ENCODE measurements around the gene ITPR1. TPM values are rescaled to one million over a fixed set of nuclear protein-coding genes. Genes with fewer than 3 reads are reported as not detected.

The ITPR1 gene
- total RNA-seq, 1 experiment from 2014 or later, result 8.7 TPM

DNA sequence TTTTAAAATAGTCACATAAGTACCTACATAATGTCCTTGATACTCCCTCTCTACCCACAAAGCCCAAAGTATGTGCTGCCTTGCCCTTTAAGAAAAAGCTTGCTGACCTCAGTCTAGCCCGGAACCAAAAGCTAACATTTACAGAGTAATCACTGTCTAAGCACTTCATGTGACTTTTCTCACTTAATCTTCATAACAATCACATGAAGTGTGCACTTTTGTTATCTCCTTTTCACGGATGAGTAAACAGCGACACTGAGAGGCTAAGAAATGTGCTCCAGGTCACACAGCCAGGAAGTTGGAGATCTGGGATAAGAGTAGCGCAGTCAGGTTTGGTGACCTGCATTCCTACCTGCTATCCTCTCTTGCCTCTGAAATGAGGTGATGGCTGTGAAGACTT lies 194.0 kb downstream of the ITPR1 start:
- in situ Hi-C loops (cut with HindIII; ENCODE audit: low pct_unique_long_range_greater_than_20kb, low sequenced_read_pairs) (no loop called here), intact Hi-C loops (cut with micrococcal nuclease; ENCODE audit: unreplicated experiment) (no loop called here)
- H3K36me3 ChIP-seq (ENCODE audit: control insufficient read depth, insufficient read depth, low read length), result no peaks in the 10 kb centered on the region
- CTCF ChIA-PET, result no interaction called here
- DNase-seq (ENCODE audit: low read depth, low spot score) (no peak), ATAC-seq (no peak)
- H3K4me3 ChIP-seq (ENCODE audit: low read depth in 2 of 2, low read length in 2 of 2), result no peak overlapping the region
- H3K4me1 ChIP-seq (ENCODE audit: control insufficient read depth, insufficient read depth, low read length), result no peaks in the 10 kb centered on the region
- TF ChIP-seq TCF7L2 (IDR thresholded peaks at IDR 0.05; ENCODE audit: low read depth, low read length) (no peak), SIN3A (IDR thresholded peaks at IDR 0.05; ENCODE audit: borderline replicate concordance, insufficient read depth, low read depth, low read length) (no peak)
- TF ChIP-seq, protein P1, sequence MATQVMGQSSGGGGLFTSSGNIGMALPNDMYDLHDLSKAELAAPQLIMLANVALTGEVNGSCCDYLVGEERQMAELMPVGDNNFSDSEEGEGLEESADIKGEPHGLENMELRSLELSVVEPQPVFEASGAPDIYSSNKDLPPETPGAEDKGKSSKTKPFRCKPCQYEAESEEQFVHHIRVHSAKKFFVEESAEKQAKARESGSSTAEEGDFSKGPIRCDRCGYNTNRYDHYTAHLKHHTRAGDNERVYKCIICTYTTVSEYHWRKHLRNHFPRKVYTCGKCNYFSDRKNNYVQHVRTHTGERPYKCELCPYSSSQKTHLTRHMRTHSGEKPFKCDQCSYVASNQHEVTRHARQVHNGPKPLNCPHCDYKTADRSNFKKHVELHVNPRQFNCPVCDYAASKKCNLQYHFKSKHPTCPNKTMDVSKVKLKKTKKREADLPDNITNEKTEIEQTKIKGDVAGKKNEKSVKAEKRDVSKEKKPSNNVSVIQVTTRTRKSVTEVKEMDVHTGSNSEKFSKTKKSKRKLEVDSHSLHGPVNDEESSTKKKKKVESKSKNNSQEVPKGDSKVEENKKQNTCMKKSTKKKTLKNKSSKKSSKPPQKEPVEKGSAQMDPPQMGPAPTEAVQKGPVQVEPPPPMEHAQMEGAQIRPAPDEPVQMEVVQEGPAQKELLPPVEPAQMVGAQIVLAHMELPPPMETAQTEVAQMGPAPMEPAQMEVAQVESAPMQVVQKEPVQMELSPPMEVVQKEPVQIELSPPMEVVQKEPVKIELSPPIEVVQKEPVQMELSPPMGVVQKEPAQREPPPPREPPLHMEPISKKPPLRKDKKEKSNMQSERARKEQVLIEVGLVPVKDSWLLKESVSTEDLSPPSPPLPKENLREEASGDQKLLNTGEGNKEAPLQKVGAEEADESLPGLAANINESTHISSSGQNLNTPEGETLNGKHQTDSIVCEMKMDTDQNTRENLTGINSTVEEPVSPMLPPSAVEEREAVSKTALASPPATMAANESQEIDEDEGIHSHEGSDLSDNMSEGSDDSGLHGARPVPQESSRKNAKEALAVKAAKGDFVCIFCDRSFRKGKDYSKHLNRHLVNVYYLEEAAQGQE (IDR thresholded peaks at IDR 0.05; ENCODE audit: insufficient read depth in 1 of 2, low read depth in 2 of 2, low read length in 1 of 2), result no peak
- H3K27ac ChIP-seq (ENCODE audit: low read length), result no peak overlapping the region
- BruUV-seq (replicated peaks), result no TSS peak
- POLR2A ChIA-PET, result no interaction called here
- H3K9me3 ChIP-seq (ENCODE audit: control insufficient read depth, insufficient read depth, low read depth, low read length), result no peaks in the 10 kb centered on the region
- no peaks in the 10 kb centered on the region for H3K27me3 ChIP-seq (ENCODE audit: control insufficient read depth, insufficient read depth, low read length)

DNA sequence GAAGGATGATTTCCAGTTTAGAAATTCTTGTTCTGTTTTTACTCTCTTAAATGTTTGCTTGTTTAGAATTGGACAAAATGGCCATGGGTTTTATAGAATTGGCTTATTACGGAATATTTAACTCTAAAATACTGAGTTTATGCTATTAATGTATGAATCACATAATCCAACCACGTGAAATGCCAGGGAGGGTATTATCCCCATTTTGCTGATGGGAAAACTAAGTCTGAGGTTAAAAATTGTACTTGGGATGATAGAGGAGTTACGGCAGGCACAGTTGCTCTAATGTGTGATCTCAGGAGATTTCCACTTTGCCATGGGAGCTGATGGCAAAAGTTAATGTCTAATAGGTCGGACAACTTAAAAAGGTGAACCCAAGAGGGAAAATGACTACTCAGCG lies 194.4 kb downstream of the ITPR1 start:
- BruUV-seq (replicated peaks), result no TSS peak
- Histone ChIP-seq H3K36me3 (ENCODE audit: control insufficient read depth, insufficient read depth, low read length) (no peaks in the 10 kb centered on the region), H3K27me3 (ENCODE audit: control insufficient read depth, insufficient read depth, low read length) (no peaks in the 10 kb centered on the region), H3K4me3 (ENCODE audit: low read depth in 2 of 2, low read length in 2 of 2) (no peak overlapping the region), H3K4me1 (ENCODE audit: control insufficient read depth, insufficient read depth, low read length) (no peaks in the 10 kb centered on the region), H3K27ac (ENCODE audit: low read length) (no peak overlapping the region), H3K9me3 (ENCODE audit: control insufficient read depth, insufficient read depth, low read depth, low read length) (no peaks in the 10 kb centered on the region)
- no peak for DNase-seq (ENCODE audit: low read depth, low spot score)
- ChIA-PET POLR2A (no interaction called here), CTCF (no interaction called here)
- in situ Hi-C loops (cut with HindIII; ENCODE audit: low pct_unique_long_range_greater_than_20kb, low sequenced_read_pairs), result no loop called here
- ATAC-seq, result no peak
- intact Hi-C loops (cut with micrococcal nuclease; ENCODE audit: unreplicated experiment), result no loop called here
- TF ChIP-seq SIN3A (IDR thresholded peaks at IDR 0.05; ENCODE audit: borderline replicate concordance, insufficient read depth, low read depth, low read length) (no peak), POLR2AphosphoS5 (IDR thresholded peaks at IDR 0.05; ENCODE audit: low read depth, low read length) (no peak), TCF7L2 (IDR thresholded peaks at IDR 0.05; ENCODE audit: low read depth, low read length) (no peak)
- TF ChIP-seq, protein P1 (IDR thresholded peaks at IDR 0.05; ENCODE audit: insufficient read depth in 1 of 2, low read depth in 2 of 2, low read length in 1 of 2), result no peak
- TF ChIP-seq, protein P2, sequence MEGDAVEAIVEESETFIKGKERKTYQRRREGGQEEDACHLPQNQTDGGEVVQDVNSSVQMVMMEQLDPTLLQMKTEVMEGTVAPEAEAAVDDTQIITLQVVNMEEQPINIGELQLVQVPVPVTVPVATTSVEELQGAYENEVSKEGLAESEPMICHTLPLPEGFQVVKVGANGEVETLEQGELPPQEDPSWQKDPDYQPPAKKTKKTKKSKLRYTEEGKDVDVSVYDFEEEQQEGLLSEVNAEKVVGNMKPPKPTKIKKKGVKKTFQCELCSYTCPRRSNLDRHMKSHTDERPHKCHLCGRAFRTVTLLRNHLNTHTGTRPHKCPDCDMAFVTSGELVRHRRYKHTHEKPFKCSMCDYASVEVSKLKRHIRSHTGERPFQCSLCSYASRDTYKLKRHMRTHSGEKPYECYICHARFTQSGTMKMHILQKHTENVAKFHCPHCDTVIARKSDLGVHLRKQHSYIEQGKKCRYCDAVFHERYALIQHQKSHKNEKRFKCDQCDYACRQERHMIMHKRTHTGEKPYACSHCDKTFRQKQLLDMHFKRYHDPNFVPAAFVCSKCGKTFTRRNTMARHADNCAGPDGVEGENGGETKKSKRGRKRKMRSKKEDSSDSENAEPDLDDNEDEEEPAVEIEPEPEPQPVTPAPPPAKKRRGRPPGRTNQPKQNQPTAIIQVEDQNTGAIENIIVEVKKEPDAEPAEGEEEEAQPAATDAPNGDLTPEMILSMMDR (IDR thresholded peaks at IDR 0.05), result no peak

All from Panc1 (cell line).